MCF 10A (cell line): ENCODE measurements around the gene PC. TPM values are rescaled to one million over a fixed set of nuclear protein-coding genes. Genes with fewer than 3 reads are reported as not detected.
"Not testable (repeated sequence)": the region's sequence is repeated elsewhere in the genome, so short reads cannot be mapped to it uniquely, and the experiment has no call there.

Experiments used
- BruUV-seq: library from RNA; stranded (reverse); fragments of 400-500 nt; replicated peaks from 2 replicates; lab custom pipeline; 2021; lab: Mats Ljungman, UMichigan
- CTCF ChIA-PET: fragments of 300-600 bp; sonication (Branson Sonifier 250); formaldehyde crosslinking; extraction: SDS; loops from one replicate; lab custom pipeline; 2021; ENCODE audit warnings: antibody characterized with exemption, inconsistent platforms; lab: Yijun Ruan, JAX
- POLR2A ChIA-PET: fragments of 300-600, 350-650 bp; sonication (Branson Sonifier 250); formaldehyde crosslinking; extraction: SDS; loops from one replicate; lab custom pipeline; 2020; ENCODE audit warnings: antibody characterized with exemption, inconsistent platforms; lab: Yijun Ruan, JAX
- DNase-seq: peaks from one replicate; pipeline ENCODE4 v3.0.0-alpha.2; 2018; ENCODE audit not compliant: unreplicated experiment
- H3K27ac Mint-ChIP-seq: one replicate; pipeline ENCODE4 v1.8.0; 2022; ENCODE audit warnings: mild to moderate bottlenecking, low read depth, mixed read lengths; ENCODE audit not compliant: unreplicated experiment
- H3K27me3 Mint-ChIP-seq: one replicate; pipeline ENCODE4 v1.8.0; 2022; ENCODE audit warnings: mixed read lengths; ENCODE audit not compliant: insufficient read depth, unreplicated experiment
- H3K36me3 Mint-ChIP-seq: one replicate; pipeline ENCODE4 v1.8.0; 2022; ENCODE audit warnings: mild to moderate bottlenecking, moderate library complexity, mixed read lengths; ENCODE audit not compliant: insufficient read depth, unreplicated experiment
- H3K4me1 Mint-ChIP-seq: one replicate; pipeline ENCODE4 v1.8.0; 2022; ENCODE audit warnings: mixed read lengths; ENCODE audit not compliant: insufficient read depth, unreplicated experiment
- H3K4me3 Mint-ChIP-seq: one replicate; pipeline ENCODE4 v1.8.0; 2022; ENCODE audit warnings: mild to moderate bottlenecking, moderate library complexity, mixed read lengths; ENCODE audit not compliant: unreplicated experiment
- H3K9me3 Mint-ChIP-seq: one replicate; pipeline ENCODE4 v1.8.0; 2022; ENCODE audit warnings: mixed read lengths; ENCODE audit not compliant: unreplicated experiment
- intact Hi-C: fragments of 100-400 bp; cut with micrococcal nuclease; formaldehyde crosslinking; loops from 2 replicates; pipeline ENCODE4 v1.14.1; 2022
- total RNA-seq: library from RNA; stranded (reverse); gene quantifications from 2 replicates; pipeline ENCODE4 v1.2.3, GENCODE V29; 2022
- TF ChIP-seq, protein P1 (sequence below): fragments of 200-600 bp; IDR thresholded peaks from one replicate; pipeline ENCODE4 v1.8.0; 2022; ENCODE audit warnings: antibody characterized with exemption, mild to moderate bottlenecking; ENCODE audit not compliant: unreplicated experiment

The PC gene
- total RNA-seq, 1 experiment from 2014 or later = 37.7 TPM

DNA sequence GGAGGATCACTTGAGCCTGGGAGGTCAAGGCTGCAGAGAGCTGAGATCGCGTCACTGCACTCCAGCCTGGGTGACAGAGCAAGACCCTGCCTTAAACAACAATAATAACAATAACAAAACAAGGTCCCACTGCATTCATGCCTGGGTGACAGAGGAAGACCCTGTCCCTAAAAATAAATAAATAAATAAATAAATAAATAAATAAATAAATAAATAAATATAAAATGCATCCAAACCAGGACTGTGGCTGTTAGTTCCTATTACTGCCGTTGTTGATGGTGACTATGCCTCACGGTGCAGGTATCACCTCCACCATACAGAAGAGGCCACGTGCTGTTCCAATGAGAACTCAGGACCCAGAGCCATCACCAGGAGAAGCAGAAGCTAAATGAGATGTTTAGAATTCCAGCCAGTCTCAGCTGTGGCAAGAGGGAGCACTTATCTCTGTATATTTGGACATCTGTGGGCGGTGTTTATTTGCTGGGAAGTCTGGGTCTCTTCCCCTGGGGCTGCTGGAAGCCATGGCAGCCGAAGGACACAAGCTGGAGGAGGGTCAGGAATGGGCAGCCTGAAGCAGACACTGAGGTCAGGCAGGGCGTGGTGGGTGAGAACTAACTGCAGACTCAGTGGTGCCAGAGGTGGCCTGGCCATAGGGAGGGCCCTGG is 38.6 kb upstream of the PC start:
- DNase-seq = no peak
- H3K9me3 Mint-ChIP-seq = no peaks in the 10 kb centered on the region
- H3K4me3 Mint-ChIP-seq = no peak overlapping the region
- H3K4me1 Mint-ChIP-seq = no peaks in the 10 kb centered on the region
- H3K36me3 Mint-ChIP-seq = no peaks in the 10 kb centered on the region
- BruUV-seq = no TSS peak
- POLR2A ChIA-PET = interaction anchor here (1.5 kb wide), 1 partner anchor 10 kb away, joined by 4 read pairs; no protein-coding TSS in a partner anchor
- no peaks in the 10 kb centered on the region for H3K27me3 Mint-ChIP-seq
- CTCF ChIA-PET = interaction anchor here (0.7 to 0.8 kb wide), 2 partner anchors 20 to 26 kb away, joined by 4 to 5 read pairs; partner anchors contain the start of gene SYT12
- TF ChIP-seq, protein P1, sequence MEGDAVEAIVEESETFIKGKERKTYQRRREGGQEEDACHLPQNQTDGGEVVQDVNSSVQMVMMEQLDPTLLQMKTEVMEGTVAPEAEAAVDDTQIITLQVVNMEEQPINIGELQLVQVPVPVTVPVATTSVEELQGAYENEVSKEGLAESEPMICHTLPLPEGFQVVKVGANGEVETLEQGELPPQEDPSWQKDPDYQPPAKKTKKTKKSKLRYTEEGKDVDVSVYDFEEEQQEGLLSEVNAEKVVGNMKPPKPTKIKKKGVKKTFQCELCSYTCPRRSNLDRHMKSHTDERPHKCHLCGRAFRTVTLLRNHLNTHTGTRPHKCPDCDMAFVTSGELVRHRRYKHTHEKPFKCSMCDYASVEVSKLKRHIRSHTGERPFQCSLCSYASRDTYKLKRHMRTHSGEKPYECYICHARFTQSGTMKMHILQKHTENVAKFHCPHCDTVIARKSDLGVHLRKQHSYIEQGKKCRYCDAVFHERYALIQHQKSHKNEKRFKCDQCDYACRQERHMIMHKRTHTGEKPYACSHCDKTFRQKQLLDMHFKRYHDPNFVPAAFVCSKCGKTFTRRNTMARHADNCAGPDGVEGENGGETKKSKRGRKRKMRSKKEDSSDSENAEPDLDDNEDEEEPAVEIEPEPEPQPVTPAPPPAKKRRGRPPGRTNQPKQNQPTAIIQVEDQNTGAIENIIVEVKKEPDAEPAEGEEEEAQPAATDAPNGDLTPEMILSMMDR = no peak
- intact Hi-C loops = no loop called here
- no peak overlapping the region for H3K27ac Mint-ChIP-seq

DNA sequence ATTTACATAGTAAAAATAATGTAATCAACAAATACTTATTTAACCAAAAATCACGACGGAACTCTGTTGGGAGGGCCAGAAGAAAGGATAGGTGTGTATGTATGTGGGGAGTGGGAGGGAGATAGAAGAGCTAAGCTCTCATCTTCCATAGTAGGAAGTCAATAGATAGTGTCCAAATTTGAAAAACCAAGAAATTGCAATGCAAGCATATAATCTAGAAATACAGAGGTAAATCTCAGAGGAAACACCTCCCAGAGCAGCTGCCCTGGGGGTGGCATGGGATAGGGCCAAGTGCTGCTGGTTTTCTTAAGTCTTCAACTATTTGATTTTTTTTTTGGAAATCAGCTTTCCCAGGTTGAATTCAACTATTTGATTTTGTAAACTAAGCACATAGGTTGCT is 33.9 kb upstream of the PC start:
- ChIA-PET POLR2A (no interaction called here), CTCF (interaction anchor here (0.6 kb wide), 1 partner anchor 390 kb away, joined by 3 read pairs; no protein-coding TSS in a partner anchor)
- Mint-ChIP-seq H3K36me3 (no peaks in the 10 kb centered on the region), H3K27ac (no peak overlapping the region), H3K4me1 (peaks cover 6% of the 10 kb centered on the region), H3K4me3 (no peak overlapping the region), H3K27me3 (no peaks in the 10 kb centered on the region), H3K9me3 (no peaks in the 10 kb centered on the region)
- intact Hi-C loops = no loop called here
- DNase-seq = no peak
- TF ChIP-seq, protein P1 = no peak
- BruUV-seq = no TSS peak

DNA sequence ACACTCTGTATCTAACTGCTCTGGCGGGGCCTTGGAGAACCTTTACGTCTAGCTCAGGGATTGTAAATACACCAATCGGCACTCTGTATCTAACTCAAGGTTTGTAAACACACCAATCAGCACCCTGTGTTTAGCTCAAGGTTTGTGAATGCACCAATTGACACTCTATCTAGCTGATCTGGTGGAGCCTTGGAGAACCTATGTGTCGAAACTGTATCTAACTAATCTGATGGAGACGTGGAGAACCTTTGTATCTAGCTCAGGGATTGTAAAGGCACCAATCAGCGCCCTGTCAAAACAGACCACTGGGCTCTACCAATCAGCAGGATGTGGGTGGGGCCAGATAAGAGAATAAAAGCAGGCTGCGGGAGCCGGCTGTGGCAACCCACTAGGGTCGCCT is 31.2 kb upstream of the PC start:
- H3K27me3 Mint-ChIP-seq, H3K9me3 Mint-ChIP-seq, BruUV-seq, H3K36me3 Mint-ChIP-seq, DNase-seq, H3K4me3 Mint-ChIP-seq, intact Hi-C loops, H3K27ac Mint-ChIP-seq: not testable (repeated sequence)
- H3K4me1 Mint-ChIP-seq = peaks cover 22% of the 10 kb centered on the region
- ChIA-PET CTCF (interaction anchor here (0.6 to 1.3 kb wide), 2 partner anchors 13 to 62 kb away, joined by 3 to 4 read pairs; no protein-coding TSS in a partner anchor), POLR2A (interaction anchor here (0.9 to 1.1 kb wide), 2 partner anchors 33 to 54 kb away, joined by 3 to 4 read pairs; partner anchors contain the start of gene SYT12)

DNA sequence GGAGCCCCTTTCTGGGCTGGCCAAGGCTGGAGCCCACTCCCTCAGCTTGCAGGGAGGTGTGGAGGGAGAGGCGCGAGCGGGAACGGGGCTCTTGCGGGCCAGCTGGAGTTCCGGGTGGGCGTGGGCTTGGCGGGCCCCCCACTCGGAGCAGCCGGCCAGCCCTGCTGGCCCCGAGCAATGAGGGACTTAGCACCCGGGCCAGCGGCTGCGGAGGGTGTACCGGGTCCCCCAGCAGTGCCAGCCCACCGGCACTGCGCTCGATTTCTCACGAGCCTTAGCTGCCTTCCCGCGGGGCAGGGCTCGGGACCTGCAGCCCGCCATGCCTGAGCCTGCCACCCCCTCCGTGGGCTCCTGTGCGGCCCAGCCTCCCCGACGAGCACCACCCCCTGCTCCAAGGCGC is 30.6 kb upstream of the PC start:
- BruUV-seq, intact Hi-C loops, H3K36me3 Mint-ChIP-seq, CTCF ChIA-PET, H3K27me3 Mint-ChIP-seq, H3K27ac Mint-ChIP-seq, H3K9me3 Mint-ChIP-seq, DNase-seq, H3K4me3 Mint-ChIP-seq: not testable (repeated sequence)
- peaks cover 28% of the 10 kb centered on the region for H3K4me1 Mint-ChIP-seq
- POLR2A ChIA-PET = interaction anchor here (0.7 to 1.1 kb wide), 3 partner anchors 34 to 53 kb away, joined by 3 to 4 read pairs (median 3); partner anchors contain the start of gene SYT12

DNA sequence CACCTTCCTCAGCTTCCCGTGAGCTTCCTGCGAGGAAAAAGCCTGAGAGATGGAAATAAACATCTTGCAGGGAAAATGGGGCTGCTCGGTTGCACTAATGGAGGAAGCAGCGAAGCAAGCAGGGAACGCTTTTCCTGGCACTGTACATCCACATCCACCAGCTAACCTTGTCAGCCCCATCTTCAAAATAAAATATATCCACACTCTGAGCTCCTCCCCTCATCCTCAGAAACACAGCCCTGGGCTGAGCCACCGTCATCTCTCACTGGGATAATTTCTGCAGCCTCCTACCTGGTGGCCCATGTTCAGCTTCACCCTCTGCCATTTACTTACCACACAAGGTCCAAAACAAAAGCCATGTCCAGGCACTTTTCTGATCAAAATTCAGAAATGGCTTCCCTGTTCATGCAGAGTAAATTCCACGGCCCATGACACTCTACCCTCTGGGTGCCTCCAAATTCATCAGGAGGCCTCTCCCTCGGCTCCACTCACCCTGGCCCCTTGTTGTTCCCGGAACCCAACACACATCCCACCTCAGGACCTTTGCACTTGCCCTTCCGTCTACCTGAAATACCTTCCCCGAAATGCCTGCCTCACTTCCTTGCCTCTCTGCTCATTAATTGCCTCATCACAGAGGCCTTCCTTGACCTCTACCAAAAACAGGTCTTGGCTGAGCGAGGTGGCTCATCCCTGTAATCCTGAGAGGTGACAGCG is 29.9 kb upstream of the PC start:
- DNase-seq = no peak
- intact Hi-C loops = no loop called here
- H3K9me3 Mint-ChIP-seq = no peaks in the 10 kb centered on the region
- H3K27ac Mint-ChIP-seq = no peak overlapping the region
- TF ChIP-seq, protein P1 = no peak
- BruUV-seq = no TSS peak
- no peaks in the 10 kb centered on the region for H3K27me3 Mint-ChIP-seq
- no peaks in the 10 kb centered on the region for H3K36me3 Mint-ChIP-seq
- no peak overlapping the region for H3K4me3 Mint-ChIP-seq
- POLR2A ChIA-PET = interaction anchor here (0.7 kb wide), 1 partner anchor 36 kb away, joined by 3 read pairs; no protein-coding TSS in a partner anchor
- H3K4me1 Mint-ChIP-seq = peaks cover 32% of the 10 kb centered on the region
- CTCF ChIA-PET = no interaction called here
